Measurements from ENCODE around the gene SYNGR1.

The SYNGR1 gene

GRCh38 chr22:39374801-39375200 lies 25.0 kb downstream of the SYNGR1 start:
- DNase-seq: no peak

GRCh38 chr22:39375646-39376045 lies 25.9 kb downstream of the SYNGR1 start:
- no peak for DNase-seq

DNA sequence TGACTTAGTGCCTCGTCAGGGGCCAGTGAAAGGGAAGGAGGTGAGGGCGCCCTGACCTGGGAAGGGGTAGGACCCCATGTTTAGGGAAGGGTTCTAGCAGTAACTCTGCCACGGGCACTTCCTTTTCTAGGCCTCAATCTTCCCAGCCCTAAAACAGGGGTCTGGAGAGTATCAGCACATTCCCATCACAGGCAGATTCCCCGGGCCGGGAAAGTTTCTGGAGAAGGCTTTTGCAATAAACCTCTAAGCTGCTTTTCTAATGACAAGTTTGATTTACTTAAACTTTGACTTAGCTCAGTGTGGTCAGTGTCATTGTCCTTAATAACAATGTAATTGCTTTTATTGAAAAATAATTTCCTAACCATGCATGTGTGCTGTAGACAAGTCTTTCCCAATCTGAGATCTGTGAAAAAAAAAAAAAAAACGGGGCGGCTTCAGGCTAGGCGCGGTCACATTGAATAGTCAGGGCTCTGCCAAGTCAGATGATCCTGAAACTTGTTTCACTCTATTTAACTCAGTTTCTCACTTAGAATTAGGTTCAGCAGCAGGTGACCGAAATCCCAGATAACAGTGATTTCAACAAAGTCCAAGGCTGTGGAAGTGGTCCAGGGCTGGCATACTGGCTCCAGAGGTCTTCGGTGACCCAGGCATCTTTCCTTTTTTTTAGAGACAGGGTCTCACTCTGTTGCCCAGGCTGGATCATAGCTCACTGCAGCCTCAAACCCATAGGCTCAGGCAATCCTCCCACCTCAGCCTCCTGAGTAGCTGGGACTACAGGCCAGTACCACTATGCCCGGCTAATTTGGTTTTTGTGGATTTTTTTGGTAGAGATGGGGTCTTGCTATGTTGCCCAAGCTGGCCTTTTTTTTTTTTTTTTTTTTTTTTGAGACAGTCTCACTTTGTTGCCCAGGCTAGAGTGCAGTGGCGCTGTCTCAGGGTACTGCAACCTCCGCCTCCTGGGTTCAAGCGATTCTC lies 30.3 kb downstream of the SYNGR1 start:
- DNase-seq: no peak

DNA sequence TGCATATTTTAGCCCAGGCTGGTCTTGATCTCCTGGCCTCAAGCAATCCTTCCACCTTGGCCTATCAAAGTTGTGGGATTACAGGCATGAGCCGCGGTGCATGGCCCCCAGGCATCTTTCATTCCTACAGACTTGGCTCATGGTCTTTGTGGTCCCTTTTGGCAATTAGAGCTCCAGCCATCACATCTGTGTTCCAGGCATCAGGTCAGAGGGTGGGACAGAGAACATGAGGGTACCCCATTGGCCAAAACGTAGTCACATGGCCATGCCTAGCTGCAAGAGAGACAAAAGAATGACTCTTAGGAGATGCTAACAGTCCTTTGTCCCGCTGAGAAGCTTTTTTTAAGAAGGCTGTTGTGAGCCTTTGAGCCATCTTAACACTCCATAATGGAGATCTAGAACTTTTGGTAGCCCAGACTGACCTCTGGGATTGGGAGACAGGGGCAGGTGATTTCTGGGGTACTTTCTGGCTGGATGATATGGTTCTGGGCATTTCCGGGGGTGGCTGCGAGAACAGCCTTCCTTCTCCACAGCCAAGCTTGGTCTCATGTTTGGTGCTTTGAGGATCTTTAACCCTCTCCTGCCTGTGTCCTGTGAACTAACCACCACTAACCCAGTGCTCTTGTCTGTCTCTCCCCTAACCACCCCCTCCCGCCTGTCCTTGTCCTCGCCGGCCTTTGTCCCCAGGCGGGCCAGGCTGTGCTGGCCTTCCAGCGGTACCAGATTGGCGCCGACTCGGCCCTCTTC lies 31.4 kb downstream of the SYNGR1 start:
- DNase-seq: no peak

DNA sequence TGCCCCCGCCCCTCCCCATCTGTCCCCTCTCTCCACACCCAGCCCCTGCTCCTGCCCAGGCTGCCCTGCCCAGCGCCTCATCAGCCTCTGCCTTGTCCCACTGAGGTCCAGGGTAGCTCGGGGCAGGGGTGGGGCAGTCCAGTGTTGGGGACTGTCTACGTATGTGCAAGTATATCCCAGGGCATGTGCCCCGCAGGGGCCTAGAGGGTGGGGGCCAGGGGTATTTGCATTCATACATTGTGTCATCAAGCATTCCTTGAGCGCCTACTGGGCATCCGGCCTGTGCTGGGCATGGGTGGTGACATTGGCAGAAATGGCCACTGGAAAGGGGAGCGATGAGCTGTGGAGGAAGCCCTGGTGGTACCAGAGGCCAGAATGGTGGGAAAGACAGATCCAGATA lies 32.1 kb downstream of the SYNGR1 start:
- DNase-seq: no peak

DNA sequence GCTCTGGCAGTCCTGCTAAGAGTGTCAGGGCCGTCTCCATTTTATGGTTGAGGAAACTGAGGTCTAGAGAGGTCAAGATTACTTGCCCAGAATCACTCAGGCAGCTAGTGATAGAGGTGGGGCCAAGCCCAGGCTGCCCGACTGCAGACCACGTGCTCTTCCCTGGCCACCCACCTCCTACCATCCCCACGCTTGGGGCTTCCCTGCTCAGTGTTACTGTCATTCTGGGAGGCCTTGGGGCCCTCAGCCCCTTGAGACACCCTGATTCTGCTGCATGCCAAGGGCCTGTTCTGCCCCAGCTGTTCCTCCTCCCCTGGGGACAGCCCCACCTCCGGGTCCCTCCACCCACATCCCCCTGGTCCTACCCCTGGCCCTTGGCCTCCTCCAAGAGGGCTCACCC lies 32.6 kb downstream of the SYNGR1 start:
- DNase-seq: no peak

GRCh38 chr22:39383841-39384625 lies 34.2 kb downstream of the SYNGR1 start:
- DNase-seq: no peak

DNA sequence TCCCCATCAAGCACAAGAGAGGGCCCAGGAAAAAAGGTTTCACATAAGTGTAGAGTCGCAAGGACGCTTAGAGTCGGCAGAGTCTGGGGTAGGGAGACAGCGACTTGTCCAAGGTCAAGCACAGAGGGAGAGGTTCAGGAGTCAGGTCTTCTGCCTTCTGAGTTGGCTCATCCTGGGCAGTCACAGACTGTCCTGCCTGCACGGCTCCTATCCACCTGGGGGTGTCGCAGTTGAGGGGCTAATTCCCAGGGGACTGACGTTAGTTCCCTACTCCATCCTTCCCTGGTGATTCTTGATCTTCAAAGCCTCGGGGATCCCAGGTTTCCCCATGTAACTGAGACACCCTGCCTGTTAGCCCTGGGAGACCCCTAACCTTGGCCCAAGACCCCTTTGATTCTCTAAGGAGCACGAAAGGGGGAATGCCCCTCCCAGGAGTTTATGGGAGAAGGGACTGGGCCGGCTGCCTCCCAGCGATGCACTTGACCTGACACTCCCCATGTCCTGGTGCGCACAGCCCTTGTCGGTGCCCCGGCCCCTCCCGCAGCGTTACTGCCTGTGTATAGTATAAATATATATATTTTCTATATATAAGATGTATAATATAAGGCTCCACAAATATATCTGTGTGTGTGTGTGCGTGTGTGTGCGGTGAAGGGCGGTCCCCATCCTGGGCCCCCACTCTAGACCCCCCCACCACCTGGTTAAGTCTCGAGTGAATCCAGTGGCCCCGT lies 35.1 kb downstream of the SYNGR1 start:
- DNase-seq: peak; percentile 11

- DNase-seq: peak; percentile 20
Measured at GRCh38 chr22:39388261-39389011, 38.6 kb downstream of the SYNGR1 start.

DNA sequence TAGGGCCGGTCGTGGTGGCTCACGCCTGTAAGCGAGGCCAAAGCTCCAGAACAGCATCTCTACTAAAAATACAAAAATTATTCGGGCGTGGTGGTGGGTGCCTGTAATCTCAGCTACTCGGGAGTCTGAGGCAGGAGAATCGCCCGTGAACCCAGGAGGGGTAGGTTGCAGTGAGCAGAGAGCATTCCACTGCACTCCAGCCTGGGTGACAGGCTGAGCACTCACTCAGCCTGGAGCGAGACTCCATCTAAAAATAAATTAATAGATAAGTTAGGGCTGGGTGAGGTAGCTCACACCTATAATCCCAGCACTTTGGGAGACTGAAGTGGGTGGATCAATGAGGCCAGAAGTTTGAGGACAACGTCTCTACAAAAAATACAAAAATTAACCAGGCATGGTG lies 39.6 kb downstream of the SYNGR1 start:
- no peak for DNase-seq

- no peak for DNase-seq
Measured at GRCh38 chr22:39392341-39392948, 42.7 kb downstream of the SYNGR1 start.

DNA sequence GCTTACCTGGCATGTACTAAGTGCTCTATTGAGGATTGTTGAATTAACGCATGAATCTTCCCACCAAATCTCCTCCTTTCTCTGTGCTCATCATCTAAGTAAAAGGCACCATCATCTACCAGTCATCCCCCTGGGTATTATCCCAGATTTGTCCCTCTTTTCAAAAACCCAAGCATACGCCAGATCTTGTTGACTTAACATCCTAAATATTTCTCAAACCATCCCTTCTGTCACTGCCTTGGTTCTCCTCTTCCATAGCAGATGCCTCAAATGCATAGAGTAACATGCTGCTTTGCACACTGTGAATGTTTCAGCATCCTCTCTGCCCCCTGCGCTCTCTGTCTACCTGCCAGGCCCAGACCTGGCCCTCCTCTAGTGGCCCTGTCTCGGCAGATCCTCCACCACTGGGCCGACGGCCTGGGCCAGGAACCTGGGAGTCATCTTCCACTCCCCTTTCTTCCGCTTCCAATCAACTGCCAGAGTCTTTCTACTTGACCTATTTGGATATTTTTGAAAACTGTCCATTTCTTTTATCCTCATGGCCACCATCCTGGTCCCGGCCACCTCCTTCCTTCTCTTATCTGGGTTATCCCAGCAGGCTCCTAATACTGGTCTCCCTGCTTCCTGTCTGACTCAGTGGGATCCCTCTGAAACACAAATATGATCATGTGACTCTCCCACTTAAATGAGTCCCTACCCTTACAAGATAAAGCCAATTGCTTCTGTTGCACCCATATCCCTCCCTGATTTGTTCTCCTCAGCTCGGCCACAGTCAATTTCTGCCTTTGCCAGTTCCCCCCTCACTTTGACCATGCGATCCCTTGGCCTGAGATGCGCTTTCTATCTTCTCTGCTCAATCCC lies 46.4 kb downstream of the SYNGR1 start:
- DNase-seq: no peak

DNA sequence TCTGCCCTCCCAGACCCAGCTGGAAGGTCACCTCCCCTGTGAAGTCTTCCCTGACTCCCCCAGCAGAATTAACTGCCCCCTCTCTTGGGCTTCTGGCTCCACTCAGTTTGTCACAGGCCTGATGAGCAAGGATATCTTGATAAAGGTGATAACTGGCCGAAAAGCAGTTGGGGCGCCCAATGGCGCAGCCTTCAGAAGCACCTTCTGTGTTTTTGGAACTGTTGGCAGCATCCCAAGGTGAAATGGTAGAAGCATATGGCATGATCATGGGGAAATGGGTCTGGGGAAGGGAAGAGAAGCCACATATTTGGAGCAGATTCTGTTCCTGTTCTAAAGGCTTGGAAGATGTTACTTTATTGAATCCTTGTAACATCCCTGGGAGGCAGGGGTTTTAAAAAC lies 47.0 kb downstream of the SYNGR1 start:
- DNase-seq: no peak

DNA sequence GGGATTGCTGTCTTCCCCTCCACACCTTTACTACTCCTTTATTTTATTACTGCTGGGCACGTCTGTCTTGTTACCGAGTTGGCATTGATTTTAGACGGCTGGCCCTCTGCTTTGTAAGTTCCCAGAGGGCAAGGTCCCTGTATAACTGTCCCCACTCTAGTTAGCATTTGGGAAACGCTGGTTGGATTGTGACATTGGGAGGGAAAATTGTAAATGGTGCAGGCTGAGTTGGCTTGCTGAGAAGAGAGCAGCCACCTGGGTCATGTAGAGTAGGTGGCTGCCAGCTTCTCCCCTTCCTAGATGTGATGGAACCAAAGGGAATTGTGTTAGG lies 51.5 kb downstream of the SYNGR1 start:
- no peak for DNase-seq

DNA sequence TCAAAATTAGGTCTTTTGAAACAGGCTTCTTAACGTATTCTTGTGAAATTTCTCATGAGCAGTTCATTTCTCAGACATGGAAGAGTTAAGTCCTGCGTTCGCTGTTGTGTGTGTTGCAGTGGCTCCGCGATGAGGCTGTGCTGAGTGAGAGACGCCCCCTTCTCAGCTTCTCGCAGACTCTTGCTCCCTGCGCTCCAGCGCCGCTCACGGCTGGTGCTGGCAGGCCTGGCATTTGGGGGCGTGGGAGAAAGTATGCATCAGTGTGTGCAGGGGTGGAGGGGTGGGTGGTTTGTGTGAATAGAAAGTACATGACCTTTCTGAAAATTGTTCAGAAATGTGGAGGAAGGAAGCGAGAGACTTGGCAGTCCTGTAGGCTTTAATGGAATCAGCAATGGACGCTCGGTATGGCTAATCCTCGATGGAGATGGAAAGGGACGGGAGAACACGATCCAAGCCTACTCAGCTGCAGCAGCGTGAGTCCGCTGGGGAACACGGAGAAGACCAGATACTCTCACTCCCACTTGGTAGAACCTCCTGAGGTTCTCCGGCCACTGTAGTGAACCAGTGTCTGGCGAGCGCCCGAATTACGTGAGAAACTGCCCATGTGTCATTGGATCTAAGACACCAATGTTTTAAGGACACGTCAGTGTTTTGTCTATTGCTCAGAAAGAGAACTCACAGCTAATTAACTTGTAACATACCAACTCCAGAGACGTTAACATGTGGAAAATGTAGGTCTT lies 55.7 kb downstream of the SYNGR1 start:
- no peak for DNase-seq

- no peak for DNase-seq
Measured at GRCh38 chr22:39408173-39408572, 58.4 kb downstream of the SYNGR1 start.

GRCh38 chr22:39408807-39409206 lies 59.0 kb downstream of the SYNGR1 start:
- DNase-seq: no peak

- no peak for DNase-seq
Measured at GRCh38 chr22:39409516-39410029, 59.8 kb downstream of the SYNGR1 start.

DNA sequence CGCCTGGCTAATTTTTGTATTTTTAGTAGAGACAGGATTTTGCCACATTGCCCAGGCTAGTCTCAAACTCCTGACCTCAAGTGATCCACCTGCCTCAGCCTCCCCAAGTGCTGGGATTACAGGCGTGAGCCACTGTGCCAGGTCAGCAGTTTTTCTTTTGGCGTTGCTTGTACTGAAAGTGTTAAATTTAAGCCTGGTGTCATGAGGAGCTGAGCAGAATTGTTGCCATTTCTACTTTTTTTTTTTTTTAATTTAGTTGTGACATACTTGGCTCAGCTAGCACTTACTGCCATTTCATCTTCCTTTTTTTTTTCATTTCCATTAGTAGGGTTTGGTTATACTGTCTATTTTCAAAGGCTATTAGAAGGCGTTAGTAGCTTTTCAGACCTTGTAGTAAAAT lies 60.5 kb downstream of the SYNGR1 start:
- DNase-seq: no peak

Measured in NCI-H1436 (cell line).